Renal cortex interstitium (tissue), 11 donors: ENCODE data around the gene FOXP1. TPM values are rescaled to one million over a fixed set of nuclear protein-coding genes. Genes with fewer than 3 reads are reported as not detected.
A peak's percentile ranks its signal among the peaks of the same experiment; 100 is the strongest.
"Not testable (repeated sequence)": the region's sequence is repeated elsewhere in the genome, so short reads cannot be mapped to it uniquely, and the experiment has no call there.

Experiments
- DNase-seq, 11 donors: peaks; one replicate each; pipeline ENCODE4 v3.0.0-alpha.2; 2013; ENCODE audit warnings: low read depth in 9 of 11, low spot score in 4 of 11; ENCODE audit errors: extremely low read depth in 1 of 11
- polyA plus RNA-seq, 3 donors: library from polyadenylated mRNA; unstranded; fragments of 120-200 nt; gene quantifications; one replicate each; pipeline ENCODE4 v1.2.1, GENCODE V29; 2013; ENCODE audit not compliant: insufficient read length in 3 of 3

FOXP1 gene
- polyA plus RNA-seq, 3 donors = 36.8 to 51.7 (median 40.1) TPM

GRCh38 chr3:70992562-70993204 lies 590.8 kb downstream of the FOXP1 start:
- DNase-seq = no peak

GRCh38 chr3:70992131-70992530 lies 591.4 kb downstream of the FOXP1 start:
- DNase-seq = no peak

GRCh38 chr3:70990723-70991122 lies 592.8 kb downstream of the FOXP1 start:
- no peak for DNase-seq

GRCh38 chr3:70990185-70990584 lies 593.3 kb downstream of the FOXP1 start:
- DNase-seq = no peak

GRCh38 chr3:70989174-70989573 lies 594.4 kb downstream of the FOXP1 start:
- no peak for DNase-seq

GRCh38 chr3:70988111-70988510 lies 595.4 kb downstream of the FOXP1 start:
- DNase-seq = no peak

GRCh38 chr3:70985572-70985971 lies 598.0 kb downstream of the FOXP1 start:
- no peak for DNase-seq

- DNase-seq = no peak
Measured at GRCh38 chr3:70984776-70985482, 598.6 kb downstream of the FOXP1 start.

GRCh38 chr3:70982700-70983140 lies 600.8 kb downstream of the FOXP1 start:
- DNase-seq = peak in 1 of 11 donors; percentile 28

GRCh38 chr3:70982284-70982683 lies 601.2 kb downstream of the FOXP1 start:
- DNase-seq = no peak

- no peak for DNase-seq
Measured at GRCh38 chr3:70981231-70981880, 602.2 kb downstream of the FOXP1 start.

GRCh38 chr3:70980646-70981170 lies 602.8 kb downstream of the FOXP1 start:
- DNase-seq = no peak

- DNase-seq = no peak
Measured at GRCh38 chr3:70979983-70980645, 603.4 kb downstream of the FOXP1 start.

- DNase-seq = no peak
Measured at GRCh38 chr3:70977712-70978111, 605.8 kb downstream of the FOXP1 start.

GRCh38 chr3:70975981-70976380 lies 607.5 kb downstream of the FOXP1 start:
- not testable (repeated sequence) for DNase-seq

- no peak for DNase-seq
Measured at GRCh38 chr3:70974747-70975146, 608.8 kb downstream of the FOXP1 start.

GRCh38 chr3:70973558-70973957 lies 610.0 kb downstream of the FOXP1 start:
- no peak for DNase-seq

- DNase-seq = no peak
Measured at GRCh38 chr3:70972855-70973254, 610.7 kb downstream of the FOXP1 start.

GRCh38 chr3:70970952-70971351 lies 612.6 kb downstream of the FOXP1 start:
- DNase-seq = no peak

- DNase-seq = no peak
Measured at GRCh38 chr3:70970171-70970570, 613.4 kb downstream of the FOXP1 start.
